Nephron progenitor cell (in vitro differentiated cells): ENCODE measurements around the gene FETUB.
"Not testable (repeated sequence)": the region's sequence is repeated elsewhere in the genome, so short reads cannot be mapped to it uniquely, and the experiment has no call there.

Experiments used
- DNase-seq: peaks from one replicate; pipeline ENCODE4 v3.0.0; 2021
- H3K27ac Mint-ChIP-seq: 2 replicates; pipeline ENCODE4 v1.8.0; 2021; ENCODE audit warnings: mild to moderate bottlenecking, moderate library complexity, mixed read lengths
- H3K27me3 Mint-ChIP-seq: 2 replicates; pipeline ENCODE4 v1.8.0; 2021; ENCODE audit warnings: mild to moderate bottlenecking, low read depth, mixed read lengths; ENCODE audit not compliant: poor library complexity
- H3K36me3 Mint-ChIP-seq: 2 replicates; pipeline ENCODE4 v1.8.0; 2021; ENCODE audit warnings: low read depth, mixed read lengths
- H3K4me1 Mint-ChIP-seq: 2 replicates; pipeline ENCODE4 v1.8.0; 2021; ENCODE audit warnings: mixed read lengths
- H3K4me3 Mint-ChIP-seq: 2 replicates; pipeline ENCODE4 v1.8.0; 2021; ENCODE audit warnings: mild to moderate bottlenecking, moderate library complexity, mixed read lengths
- H3K9me3 Mint-ChIP-seq: 2 replicates; pipeline ENCODE4 v1.8.0; 2021; ENCODE audit warnings: mild to moderate bottlenecking, moderate library complexity, mixed read lengths
- CTCF ChIP-seq: fragments of 200-600 bp; sonication (generic); IDR thresholded peaks from 2 replicates; pipeline ENCODE4 v1.5.0; 2021; ENCODE audit warnings: antibody characterized with exemption

FETUB gene

GRCh38 chr3:186678604-186679003 is 38.4 kb downstream of the FETUB start:
- peaks cover 12% of the 10 kb centered on the region for H3K27me3 Mint-ChIP-seq
- TF ChIP-seq CTCF = no peak
- H3K4me1 Mint-ChIP-seq = no peaks in the 10 kb centered on the region
- H3K27ac Mint-ChIP-seq = no peak overlapping the region
- H3K9me3 Mint-ChIP-seq = no peaks in the 10 kb centered on the region
- no peak overlapping the region for H3K4me3 Mint-ChIP-seq
- no peaks in the 10 kb centered on the region for H3K36me3 Mint-ChIP-seq
- no peak for DNase-seq

GRCh38 chr3:186679151-186679550 is 39.0 kb downstream of the FETUB start:
- Mint-ChIP-seq H3K9me3 (no peaks in the 10 kb centered on the region), H3K27me3 (peaks cover 10% of the 10 kb centered on the region), H3K4me3 (no peak overlapping the region), H3K4me1 (no peaks in the 10 kb centered on the region), H3K27ac (no peak overlapping the region), H3K36me3 (no peaks in the 10 kb centered on the region)
- TF ChIP-seq CTCF = no peak
- DNase-seq = no peak

- DNase-seq = no peak
- no peaks in the 10 kb centered on the region for H3K36me3 Mint-ChIP-seq
- TF ChIP-seq CTCF = no peak
- H3K4me1 Mint-ChIP-seq = no peaks in the 10 kb centered on the region
- no peak overlapping the region for H3K4me3 Mint-ChIP-seq
- peaks cover 17% of the 10 kb centered on the region for H3K27me3 Mint-ChIP-seq
- no peak overlapping the region for H3K27ac Mint-ChIP-seq
- H3K9me3 Mint-ChIP-seq = peaks cover 10% of the 10 kb centered on the region
These were observed 40.7 kb downstream of the FETUB start for GRCh38 chr3:186680869-186681268.

- Mint-ChIP-seq H3K27ac (no peak overlapping the region), H3K4me3 (no peak overlapping the region), H3K27me3 (peaks cover 14% of the 10 kb centered on the region), H3K9me3 (peaks cover 22% of the 10 kb centered on the region), H3K4me1 (no peaks in the 10 kb centered on the region), H3K36me3 (no peaks in the 10 kb centered on the region)
- no peak for DNase-seq
- TF ChIP-seq CTCF = no peak
These were observed 42.6 kb downstream of the FETUB start for GRCh38 chr3:186682812-186683211.

GRCh38 chr3:186683979-186684378 is 43.8 kb downstream of the FETUB start:
- no peak overlapping the region for H3K4me3 Mint-ChIP-seq
- H3K9me3 Mint-ChIP-seq = peaks cover 22% of the 10 kb centered on the region
- H3K36me3 Mint-ChIP-seq = no peaks in the 10 kb centered on the region
- H3K27ac Mint-ChIP-seq = no peak overlapping the region
- H3K27me3 Mint-ChIP-seq = peaks cover 12% of the 10 kb centered on the region
- no peak for DNase-seq
- TF ChIP-seq CTCF = no peak
- no peaks in the 10 kb centered on the region for H3K4me1 Mint-ChIP-seq

GRCh38 chr3:186686475-186686874 is 46.3 kb downstream of the FETUB start:
- peaks cover 22% of the 10 kb centered on the region for H3K9me3 Mint-ChIP-seq
- not testable (repeated sequence) for H3K27ac Mint-ChIP-seq, DNase-seq, H3K4me3 Mint-ChIP-seq, H3K36me3 Mint-ChIP-seq, H3K4me1 Mint-ChIP-seq
- H3K27me3 Mint-ChIP-seq = peaks cover 11% of the 10 kb centered on the region
